Liver (tissue), 9 donors: Measurements from ENCODE around the gene SOX6. TPM values are rescaled to one million over a fixed set of nuclear protein-coding genes. Genes with fewer than 3 reads are reported as not detected.

Experiments
- DNase-seq: peaks from one replicate; pipeline ENCODE4 v3.0.0-alpha.2; 2017; ENCODE audit warnings: low spot score
- H3K27ac ChIP-seq, 2 donors: one replicate each; pipeline ENCODE4 v1.7.0; 2013; ENCODE audit warnings: inconsistent platforms in 2 of 2, low read length in 2 of 2, control low read depth in 1 of 2, low read depth in 1 of 2, mild to moderate bottlenecking in 1 of 2
- H3K27me3 ChIP-seq, 4 donors: one replicate each; pipeline versions ENCODE4 v1.6.1 to v1.7.0; 2013; ENCODE audit warnings: low read length in 3 of 4, inconsistent platforms in 1 of 4, mild to moderate bottlenecking in 1 of 4, moderate library complexity in 1 of 4; ENCODE audit not compliant: control insufficient read depth in 4 of 4, insufficient read depth in 4 of 4
- H3K36me3 ChIP-seq, 4 donors: one replicate each; pipeline versions ENCODE4 v1.6.1 to v1.7.0; 2013; ENCODE audit warnings: low read length in 3 of 4, mild to moderate bottlenecking in 3 of 4, low read depth in 1 of 4, moderate library complexity in 1 of 4; ENCODE audit not compliant: control insufficient read depth in 4 of 4, insufficient read depth in 3 of 4
- H3K4me1 ChIP-seq, 4 donors: one replicate each; pipeline versions ENCODE4 v1.6.1 to v1.7.0; 2013; ENCODE audit warnings: low read length in 3 of 4, mild to moderate bottlenecking in 3 of 4, moderate library complexity in 1 of 4; ENCODE audit not compliant: control insufficient read depth in 4 of 4, insufficient read depth in 4 of 4
- H3K4me3 ChIP-seq, 3 donors: one replicate each; pipeline versions ENCODE4 v1.6.1 to v1.7.0; 2013; ENCODE audit warnings: low read length in 3 of 3, control low read depth in 1 of 3, low read depth in 1 of 3, mild to moderate bottlenecking in 1 of 3
- H3K9ac ChIP-seq, 2 donors: one replicate each; pipeline ENCODE4 v1.7.0; 2013; ENCODE audit warnings: low read length in 2 of 2, mild to moderate bottlenecking in 2 of 2, moderate library complexity in 2 of 2, control low read depth in 1 of 2, low read depth in 1 of 2
- H3K9me3 ChIP-seq, 4 donors: one replicate each; pipeline versions ENCODE4 v1.6.1 to v1.7.0; 2013; ENCODE audit warnings: low read length in 3 of 4; ENCODE audit not compliant: control insufficient read depth in 4 of 4
- FOXA1 ChIP-seq: IDR thresholded peaks from 2 replicates; pipeline ENCODE4 v1.6.1; 2016; ENCODE audit warnings: antibody characterized with exemption
- FOXA2 ChIP-seq: IDR thresholded peaks from 2 replicates; pipeline ENCODE4 v1.6.1; 2016; ENCODE audit warnings: antibody characterized with exemption
- GABPA ChIP-seq, 2 donors: IDR thresholded peaks in 1 of 2; conservative IDR thresholded peaks in 1 of 2; 2 replicates each; pipeline ENCODE4 v1.6.1; 2016; ENCODE audit warnings: antibody characterized with exemption in 2 of 2, mild to moderate bottlenecking in 1 of 2, moderate library complexity in 1 of 2
- HNF4A ChIP-seq, 2 donors: conservative IDR thresholded peaks; 2 replicates each; pipeline ENCODE4 v1.6.1; 2016; ENCODE audit warnings: antibody characterized with exemption in 2 of 2, mild to moderate bottlenecking in 2 of 2
- JUND ChIP-seq, 2 donors: IDR thresholded peaks; 2 replicates each; pipeline ENCODE4 v1.6.1; 2016; ENCODE audit warnings: antibody characterized with exemption in 2 of 2
- MAX ChIP-seq: IDR thresholded peaks from 2 replicates; pipeline ENCODE4 v1.6.1; 2016; ENCODE audit warnings: antibody characterized with exemption
- RAD21 ChIP-seq, 2 donors: IDR thresholded peaks; 2 replicates each; pipeline ENCODE4 v1.6.1; 2016; ENCODE audit warnings: antibody characterized with exemption in 2 of 2, mild to moderate bottlenecking in 2 of 2
- RXRA ChIP-seq, 2 donors: IDR thresholded peaks; 2 replicates each; pipeline ENCODE4 v1.6.1; 2017 to 2018; ENCODE audit warnings: antibody characterized with exemption in 2 of 2, mild to moderate bottlenecking in 1 of 2
- SP1 ChIP-seq: IDR thresholded peaks from 2 replicates; pipeline ENCODE4 v1.6.1; 2018; ENCODE audit warnings: antibody characterized with exemption, mild to moderate bottlenecking
- YY1 ChIP-seq: IDR thresholded peaks from 2 replicates; pipeline ENCODE4 v1.6.1; 2016; ENCODE audit warnings: antibody characterized with exemption, mild to moderate bottlenecking
- WGBS: extraction: QIAGEN DNeasy Blood & Tissue Kit; methylation state at CpG from one replicate; pipeline ENCODE4 v1.1.7; 2013; 5-methylcytosine and 5-hydroxymethylcytosine counted together
- polyA plus RNA-seq, 2 donors: library from polyadenylated mRNA; stranded (reverse) in 1 of 2; unstranded in 1 of 2; fragments of 200-250 nt in 1 of 2; fragments of >200 nt in 1 of 2; fragmentation: Nextera tagmentation in 1 of 2; extraction: Ambion mirVana in 1 of 2; gene quantifications; one replicate each; pipeline versions ENCODE4 v1.2.1 to v1.2.3, GENCODE V29; 2013 to 2015
- total RNA-seq, 2 donors: library from RNA; depleted of rRNA; stranded (reverse); fragments of >200 nt; gene quantifications; one replicate each; pipeline ENCODE4 v1.2.3, GENCODE V29; 2014
- TF ChIP-seq, protein P1 (sequence below): IDR thresholded peaks from 2 replicates; pipeline ENCODE4 v1.6.1; 2016; ENCODE audit warnings: antibody characterized with exemption
- TF ChIP-seq, protein P2 (sequence below): IDR thresholded peaks from 2 replicates; pipeline ENCODE4 v1.6.1; 2016; ENCODE audit warnings: antibody characterized with exemption
- donor health status: healthy.
- donor health status: healthy.
- donor health status: healthy.
- donor health status: healthy.
- donor health status: healthy.

The SOX6 gene
- total and polyA plus RNA-seq, 4 donors = 2.4 to 111 (median 14.8) TPM

GRCh38 chr11:16358726-16359125, 2.4 kb upstream of the SOX6 start:
- Histone ChIP-seq H3K27ac (no peak overlapping the region), H3K9ac (no peak overlapping the region), H3K27me3 (no peaks in the 10 kb centered on the region), H3K4me3 (no peak overlapping the region), H3K4me1 (peaks cover 0 to 10% (median 0%) of the 10 kb centered on the region in 4 donors), H3K9me3 (no peaks in the 10 kb centered on the region), H3K36me3 (no peaks in the 10 kb centered on the region)
- DNase-seq = no peak
- TF ChIP-seq SP1 (no peak), RXRA (IDR thresholded peaks at IDR 0.05) (no peak), RAD21 (IDR thresholded peaks at IDR 0.05) (no peak)

- no peak overlapping the region for H3K4me3 ChIP-seq
Observed at GRCh38 chr11:16357775-16358174, 1.4 kb upstream of the SOX6 start.

GRCh38 chr11:16356761-16357393, 531 bp upstream of the SOX6 start:
- WGBS = 84% methylated on average over 3 of the region's 3 CpGs
- no peaks in the 10 kb centered on the region for H3K27me3 ChIP-seq
- no peak overlapping the region for H3K4me3 ChIP-seq
- H3K9ac ChIP-seq = no peak overlapping the region
- no peak overlapping the region for H3K27ac ChIP-seq
- H3K36me3 ChIP-seq = no peaks in the 10 kb centered on the region
- no peak for DNase-seq
- peaks cover 0 to 10% (median 0%) of the 10 kb centered on the region in 4 donors for H3K4me1 ChIP-seq
- TF ChIP-seq RXRA (IDR thresholded peaks at IDR 0.05) = no peak
- no peak for TF ChIP-seq JUND (IDR thresholded peaks at IDR 0.05)
- no peak for TF ChIP-seq SP1
- no peak for TF ChIP-seq GABPA (IDR thresholded peaks at IDR 0.05 in 1 of 2, conservative IDR thresholded peaks at IDR 0.05 in 1 of 2)
- no peak for TF ChIP-seq FOXA2
- TF ChIP-seq, protein P1, sequence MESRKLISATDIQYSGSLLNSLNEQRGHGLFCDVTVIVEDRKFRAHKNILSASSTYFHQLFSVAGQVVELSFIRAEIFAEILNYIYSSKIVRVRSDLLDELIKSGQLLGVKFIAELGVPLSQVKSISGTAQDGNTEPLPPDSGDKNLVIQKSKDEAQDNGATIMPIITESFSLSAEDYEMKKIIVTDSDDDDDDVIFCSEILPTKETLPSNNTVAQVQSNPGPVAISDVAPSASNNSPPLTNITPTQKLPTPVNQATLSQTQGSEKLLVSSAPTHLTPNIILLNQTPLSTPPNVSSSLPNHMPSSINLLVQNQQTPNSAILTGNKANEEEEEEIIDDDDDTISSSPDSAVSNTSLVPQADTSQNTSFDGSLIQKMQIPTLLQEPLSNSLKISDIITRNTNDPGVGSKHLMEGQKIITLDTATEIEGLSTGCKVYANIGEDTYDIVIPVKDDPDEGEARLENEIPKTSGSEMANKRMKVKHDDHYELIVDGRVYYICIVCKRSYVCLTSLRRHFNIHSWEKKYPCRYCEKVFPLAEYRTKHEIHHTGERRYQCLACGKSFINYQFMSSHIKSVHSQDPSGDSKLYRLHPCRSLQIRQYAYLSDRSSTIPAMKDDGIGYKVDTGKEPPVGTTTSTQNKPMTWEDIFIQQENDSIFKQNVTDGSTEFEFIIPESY = no peak
- no peak for TF ChIP-seq HNF4A (conservative IDR thresholded peaks at IDR 0.05)
- no peak for TF ChIP-seq RAD21 (IDR thresholded peaks at IDR 0.05)
- TF ChIP-seq FOXA1 = no peak
- no peaks in the 10 kb centered on the region for H3K9me3 ChIP-seq

More at GRCh38 chr11:16357775-16358174, 1.4 kb upstream of the SOX6 start:
- H3K4me1 ChIP-seq = peaks cover 0 to 10% (median 0%) of the 10 kb centered on the region in 4 donors
- no peaks in the 10 kb centered on the region for H3K36me3 ChIP-seq
- no peaks in the 10 kb centered on the region for H3K27me3 ChIP-seq
- WGBS = 55% methylated on average over 2 of the region's 2 CpGs
- TF ChIP-seq YY1 = no peak
- TF ChIP-seq, protein P2, sequence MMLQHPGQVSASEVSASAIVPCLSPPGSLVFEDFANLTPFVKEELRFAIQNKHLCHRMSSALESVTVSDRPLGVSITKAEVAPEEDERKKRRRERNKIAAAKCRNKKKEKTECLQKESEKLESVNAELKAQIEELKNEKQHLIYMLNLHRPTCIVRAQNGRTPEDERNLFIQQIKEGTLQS = no peak
- TF ChIP-seq JUND (IDR thresholded peaks at IDR 0.05) = no peak
- TF ChIP-seq HNF4A (conservative IDR thresholded peaks at IDR 0.05) = no peak
- no peak for TF ChIP-seq MAX
- H3K9ac ChIP-seq = no peak overlapping the region
- H3K9me3 ChIP-seq = no peaks in the 10 kb centered on the region
- no peak for DNase-seq
- no peak overlapping the region for H3K27ac ChIP-seq
